ENCODE data around the gene LGSN. TPM values are rescaled to one million over a fixed set of nuclear protein-coding genes. Genes with fewer than 3 reads are reported as not detected.

LGSN gene
- total RNA-seq, 1 experiment from 2014 or later: 10.8 TPM

DNA sequence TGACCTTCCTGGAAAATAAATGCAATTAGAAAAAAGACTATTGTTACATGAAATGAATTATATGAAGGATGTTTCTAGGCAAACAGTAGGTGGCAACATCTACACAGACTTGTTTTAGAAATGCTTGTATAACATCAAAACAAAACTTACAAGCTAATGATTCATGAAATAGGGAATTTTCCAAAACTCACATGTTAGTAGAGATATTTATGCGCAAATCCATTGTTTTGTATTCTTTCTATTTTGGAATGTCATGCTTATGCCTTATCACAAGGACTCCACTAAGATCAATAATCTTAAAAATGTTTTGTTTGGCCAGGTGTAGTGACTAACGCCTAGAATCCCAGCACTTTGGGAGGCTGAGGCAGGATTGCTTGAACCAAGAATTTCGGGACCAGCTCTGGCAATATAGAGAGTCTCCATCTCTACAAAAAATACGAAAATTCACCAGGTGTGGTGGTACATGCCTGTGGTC, 32.3 kb upstream of the LGSN start:
- H3K4me3 Mint-ChIP-seq (ENCODE audit: unreplicated experiment): no peak overlapping the region
- no TSS peak for BruUV-seq (replicated peaks)
- intact Hi-C loops (cut with micrococcal nuclease; ENCODE audit: unreplicated experiment): loop anchor here (2.0 to 5.0 kb wide), 2 partner anchors 160 to 449 kb away; no protein-coding TSS in a partner anchor
- Histone ChIP-seq H3K9me3 (no peaks in the 10 kb centered on the region), H3K4me1 (peaks cover 43% of the 10 kb centered on the region), H3K36me3 (ENCODE audit: control insufficient read depth, insufficient read depth, low read length) (no peaks in the 10 kb centered on the region), H3K4me3 (ENCODE audit: low read depth, low read length) (no peak overlapping the region), H3K27me3 (replicated peaks; ENCODE audit: control insufficient read depth, insufficient read depth, low read length) (no peaks in the 10 kb centered on the region)
- ChIA-PET CTCF (interaction anchor here (1.2 to 2.6 kb wide), 7 partner anchors 39 to 450 kb away, joined by 3 to 28 read pairs (median 7); no protein-coding TSS in a partner anchor), POLR2A (interaction anchor here (1.5 kb wide), 1 partner anchor 90 kb away, joined by 11 read pairs; no protein-coding TSS in a partner anchor)
- no peak for DNase-seq
- TF ChIP-seq, protein P1, sequence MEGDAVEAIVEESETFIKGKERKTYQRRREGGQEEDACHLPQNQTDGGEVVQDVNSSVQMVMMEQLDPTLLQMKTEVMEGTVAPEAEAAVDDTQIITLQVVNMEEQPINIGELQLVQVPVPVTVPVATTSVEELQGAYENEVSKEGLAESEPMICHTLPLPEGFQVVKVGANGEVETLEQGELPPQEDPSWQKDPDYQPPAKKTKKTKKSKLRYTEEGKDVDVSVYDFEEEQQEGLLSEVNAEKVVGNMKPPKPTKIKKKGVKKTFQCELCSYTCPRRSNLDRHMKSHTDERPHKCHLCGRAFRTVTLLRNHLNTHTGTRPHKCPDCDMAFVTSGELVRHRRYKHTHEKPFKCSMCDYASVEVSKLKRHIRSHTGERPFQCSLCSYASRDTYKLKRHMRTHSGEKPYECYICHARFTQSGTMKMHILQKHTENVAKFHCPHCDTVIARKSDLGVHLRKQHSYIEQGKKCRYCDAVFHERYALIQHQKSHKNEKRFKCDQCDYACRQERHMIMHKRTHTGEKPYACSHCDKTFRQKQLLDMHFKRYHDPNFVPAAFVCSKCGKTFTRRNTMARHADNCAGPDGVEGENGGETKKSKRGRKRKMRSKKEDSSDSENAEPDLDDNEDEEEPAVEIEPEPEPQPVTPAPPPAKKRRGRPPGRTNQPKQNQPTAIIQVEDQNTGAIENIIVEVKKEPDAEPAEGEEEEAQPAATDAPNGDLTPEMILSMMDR (IDR thresholded peaks at IDR 0.05; ENCODE audit: insufficient read depth in 1 of 2, low read depth in 1 of 2, low read length in 1 of 2, severe bottlenecking in 1 of 2, unreplicated experiment in 1 of 2): peak; percentile 16 to 20
- peaks cover 37% of the 10 kb centered on the region for H3K4me1 Mint-ChIP-seq (ENCODE audit: low read depth, unreplicated experiment)
- H3K9me3 Mint-ChIP-seq (ENCODE audit: unreplicated experiment): no peaks in the 10 kb centered on the region
- H3K36me3 Mint-ChIP-seq (ENCODE audit: insufficient read depth, unreplicated experiment): peaks cover 18% of the 10 kb centered on the region
- no peaks in the 10 kb centered on the region for H3K27me3 Mint-ChIP-seq (ENCODE audit: insufficient read depth, unreplicated experiment)
- H3K27ac Mint-ChIP-seq (ENCODE audit: unreplicated experiment): no peak overlapping the region

DNA sequence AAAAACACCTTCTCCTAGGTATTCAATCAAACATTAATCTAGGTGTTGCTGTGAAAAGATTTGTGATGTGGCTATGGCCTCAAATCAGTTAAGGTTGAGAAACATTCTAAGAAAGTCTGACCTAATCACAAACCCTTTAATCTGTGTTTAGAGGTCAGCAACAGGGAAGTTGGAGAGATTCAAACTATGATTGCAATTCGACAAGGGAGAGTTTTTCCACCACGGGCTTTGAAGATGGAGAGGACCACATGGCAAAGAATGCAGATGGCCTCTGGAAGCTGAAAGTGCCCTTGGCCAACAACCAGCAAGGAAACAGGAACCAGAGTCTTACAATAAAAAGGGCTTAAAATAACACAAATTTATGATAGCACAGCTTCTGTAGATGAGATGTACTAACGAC, 29.6 kb upstream of the LGSN start:
- Histone ChIP-seq H3K4me1 (peaks cover 52% of the 10 kb centered on the region), H3K9me3 (no peaks in the 10 kb centered on the region), H3K4me3 (ENCODE audit: low read depth, low read length) (no peak overlapping the region), H3K36me3 (ENCODE audit: control insufficient read depth, insufficient read depth, low read length) (peaks cover 1% of the 10 kb centered on the region; the same call in 1 of the 2 replicates), H3K27me3 (replicated peaks; ENCODE audit: control insufficient read depth, insufficient read depth, low read length) (no peaks in the 10 kb centered on the region)
- intact Hi-C loops (cut with micrococcal nuclease; ENCODE audit: unreplicated experiment): no loop called here
- BruUV-seq (replicated peaks): no TSS peak
- ChIA-PET CTCF (no interaction called here), POLR2A (no interaction called here)
- no peaks in the 10 kb centered on the region for H3K27me3 Mint-ChIP-seq (ENCODE audit: insufficient read depth, unreplicated experiment)
- peak in 1 of 2 experiments; percentile 5 for DNase-seq
- H3K36me3 Mint-ChIP-seq (ENCODE audit: insufficient read depth, unreplicated experiment): peaks cover 19% of the 10 kb centered on the region
- no peaks in the 10 kb centered on the region for H3K9me3 Mint-ChIP-seq (ENCODE audit: unreplicated experiment)
- no peak overlapping the region for H3K4me3 Mint-ChIP-seq (ENCODE audit: unreplicated experiment)
- peak overlapping the region; percentile 80 for H3K27ac Mint-ChIP-seq (ENCODE audit: unreplicated experiment)
- TF ChIP-seq, protein P1 (IDR thresholded peaks at IDR 0.05; ENCODE audit: insufficient read depth in 1 of 2, low read depth in 1 of 2, low read length in 1 of 2, severe bottlenecking in 1 of 2, unreplicated experiment in 1 of 2): no peak
- peaks cover 37% of the 10 kb centered on the region for H3K4me1 Mint-ChIP-seq (ENCODE audit: low read depth, unreplicated experiment)

- H3K36me3 ChIP-seq (ENCODE audit: control insufficient read depth, insufficient read depth, low read length): peaks cover 1% of the 10 kb centered on the region; the same call in 1 of the 2 replicates
- no peaks in the 10 kb centered on the region for H3K27me3 ChIP-seq (replicated peaks; ENCODE audit: control insufficient read depth, insufficient read depth, low read length)
- Mint-ChIP-seq H3K27ac (ENCODE audit: unreplicated experiment) (peak overlapping the region; percentile 80), H3K9me3 (ENCODE audit: unreplicated experiment) (no peaks in the 10 kb centered on the region), H3K36me3 (ENCODE audit: insufficient read depth, unreplicated experiment) (peaks cover 19% of the 10 kb centered on the region), H3K27me3 (ENCODE audit: insufficient read depth, unreplicated experiment) (no peaks in the 10 kb centered on the region), H3K4me1 (ENCODE audit: low read depth, unreplicated experiment) (peaks cover 37% of the 10 kb centered on the region), H3K4me3 (ENCODE audit: unreplicated experiment) (no peak overlapping the region)
- peaks cover 52% of the 10 kb centered on the region for H3K4me1 ChIP-seq
- no peak overlapping the region for H3K4me3 ChIP-seq (ENCODE audit: low read depth, low read length)
- ChIA-PET POLR2A (interaction anchor here (0.7 kb wide), 1 partner anchor 43 kb away, joined by 3 read pairs; no protein-coding TSS in a partner anchor), CTCF (no interaction called here)
- DNase-seq: no peak
- TF ChIP-seq, protein P1 (IDR thresholded peaks at IDR 0.05; ENCODE audit: insufficient read depth in 1 of 2, low read depth in 1 of 2, low read length in 1 of 2, severe bottlenecking in 1 of 2, unreplicated experiment in 1 of 2): no peak
- intact Hi-C loops (cut with micrococcal nuclease; ENCODE audit: unreplicated experiment): no loop called here
- H3K9me3 ChIP-seq: no peaks in the 10 kb centered on the region
- no TSS peak for BruUV-seq (replicated peaks)
These were observed 29.1 kb upstream of the LGSN start for GRCh38 chr6:63348836-63349235.
